Duodenal mucosa (tissue), 2 donors: ENCODE measurements around the gene PPP2R5E.

ENCODE experiments used
- H3K27ac ChIP-seq: one replicate; pipeline ENCODE4 v1.7.0; 2013; ENCODE audit warnings: low read depth, low read length
- H3K27me3 ChIP-seq, 2 donors: one replicate each; pipeline ENCODE4 v1.7.0; 2013; ENCODE audit warnings: low read length in 2 of 2, control low read depth in 1 of 2; ENCODE audit not compliant: insufficient read depth in 2 of 2, control insufficient read depth in 1 of 2
- H3K36me3 ChIP-seq, 2 donors: one replicate each; pipeline ENCODE4 v1.7.0; 2013; ENCODE audit warnings: low read length in 2 of 2, control low read depth in 1 of 2; ENCODE audit not compliant: insufficient read depth in 2 of 2, control insufficient read depth in 1 of 2
- H3K4me1 ChIP-seq, 2 donors: one replicate each; pipeline ENCODE4 v1.7.0; 2013; ENCODE audit warnings: low read length in 2 of 2, control low read depth in 1 of 2; ENCODE audit not compliant: insufficient read depth in 2 of 2, control insufficient read depth in 1 of 2
- H3K4me3 ChIP-seq, 2 donors: one replicate each; pipeline ENCODE4 v1.7.0; 2013; ENCODE audit warnings: low read length in 2 of 2, low read depth in 1 of 2
- H3K9ac ChIP-seq, 2 donors: one replicate each; pipeline ENCODE4 v1.7.0; 2013; ENCODE audit warnings: low read length in 2 of 2, low read depth in 1 of 2
- H3K9me3 ChIP-seq, 2 donors: one replicate each; pipeline ENCODE4 v1.7.0; 2013; ENCODE audit warnings: low read length in 2 of 2, control low read depth in 1 of 2; ENCODE audit not compliant: control insufficient read depth in 1 of 2

PPP2R5E gene

DNA sequence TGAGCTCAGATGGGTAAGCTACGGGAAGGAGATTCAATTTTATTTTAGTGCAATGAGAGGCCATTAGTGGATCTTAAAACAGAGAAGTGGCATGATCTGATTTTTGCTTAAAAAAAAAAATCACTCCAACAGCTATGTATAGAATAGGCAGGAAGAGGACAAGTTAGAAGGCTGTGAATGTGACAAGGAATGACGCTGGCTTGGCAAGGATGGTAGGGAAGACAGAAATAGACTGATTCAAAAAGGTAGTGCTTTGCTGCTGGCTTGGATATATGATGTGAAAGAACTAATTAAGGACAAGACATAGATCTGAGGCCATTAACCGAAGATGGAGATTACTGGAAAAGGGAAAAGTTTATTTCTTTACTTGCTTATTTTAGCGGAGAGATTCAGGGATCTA is 119.3 kb downstream of the PPP2R5E start:
- no peak overlapping the region for H3K9ac ChIP-seq
- no peak overlapping the region for H3K27ac ChIP-seq
- no peaks in the 10 kb centered on the region for H3K27me3 ChIP-seq
- H3K4me1 ChIP-seq, result no peaks in the 10 kb centered on the region
- no peak overlapping the region for H3K4me3 ChIP-seq
- peaks cover 4 to 16% of the 10 kb centered on the region in 2 donors for H3K36me3 ChIP-seq
- H3K9me3 ChIP-seq, result no peaks in the 10 kb centered on the region

DNA sequence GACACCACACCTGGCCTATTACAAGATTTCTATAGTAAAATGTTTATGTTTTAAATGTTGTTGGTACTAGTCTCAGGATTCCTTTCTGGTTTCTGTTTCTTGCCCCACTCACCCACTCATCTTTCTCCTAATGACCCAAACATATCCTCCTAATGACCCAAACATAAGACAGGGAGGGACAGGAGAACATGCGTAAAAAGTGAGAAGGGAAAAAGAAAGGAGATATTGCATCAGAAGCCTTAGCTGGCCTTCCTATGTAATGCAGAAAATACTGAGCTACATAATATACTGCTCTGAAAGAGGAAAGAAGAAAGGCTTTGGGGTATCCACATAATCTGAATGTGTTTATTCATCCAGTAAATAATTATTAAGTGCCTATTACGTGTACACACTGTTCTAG is 119.8 kb downstream of the PPP2R5E start:
- Histone ChIP-seq H3K27me3 (no peaks in the 10 kb centered on the region), H3K27ac (no peak overlapping the region), H3K4me1 (no peaks in the 10 kb centered on the region), H3K9ac (no peak overlapping the region), H3K9me3 (no peaks in the 10 kb centered on the region), H3K4me3 (no peak overlapping the region), H3K36me3 (peaks cover 4 to 16% of the 10 kb centered on the region in 2 donors)

DNA sequence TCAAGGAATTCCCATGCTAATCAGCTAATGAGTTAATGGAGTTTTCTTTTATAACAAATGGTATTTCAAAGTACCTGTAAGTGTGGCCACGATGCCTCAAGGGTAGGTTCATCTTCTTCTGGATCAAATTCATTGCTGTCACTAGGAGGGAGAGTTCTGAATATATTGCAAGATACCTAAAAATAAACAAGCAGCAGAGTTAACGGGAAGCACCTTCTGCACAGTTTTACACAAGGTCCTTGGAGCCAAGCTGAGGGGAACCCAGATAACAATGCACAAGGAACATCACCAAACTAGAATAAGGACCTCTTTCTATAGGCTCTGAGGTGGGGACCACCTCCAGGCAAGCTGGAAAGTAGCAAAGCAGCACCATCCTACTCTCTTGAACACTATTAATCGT is 121.3 kb downstream of the PPP2R5E start:
- H3K4me3 ChIP-seq, result no peak overlapping the region
- no peaks in the 10 kb centered on the region for H3K4me1 ChIP-seq
- H3K36me3 ChIP-seq, result peaks cover 4 to 16% of the 10 kb centered on the region in 2 donors
- no peaks in the 10 kb centered on the region for H3K9me3 ChIP-seq
- H3K27ac ChIP-seq, result no peak overlapping the region
- no peaks in the 10 kb centered on the region for H3K27me3 ChIP-seq
- no peak overlapping the region for H3K9ac ChIP-seq

DNA sequence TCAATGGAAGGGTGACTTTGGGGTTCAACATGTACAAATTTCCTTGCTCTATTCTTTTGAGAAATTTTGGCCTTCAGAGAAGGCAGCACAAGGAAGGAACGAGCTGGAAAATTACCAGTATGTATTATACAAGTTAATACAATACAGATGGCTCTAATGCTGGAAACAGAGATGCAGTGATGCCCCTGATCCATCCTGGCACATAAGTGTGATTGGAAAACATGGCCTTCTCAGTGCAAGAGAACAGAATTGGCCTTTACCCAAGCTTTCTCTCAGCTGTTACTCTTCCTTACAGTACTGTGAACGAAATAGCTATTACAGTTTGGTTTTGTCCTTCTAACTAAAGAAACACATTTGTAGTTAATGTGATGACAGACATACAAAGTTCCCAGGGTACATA is 122.0 kb downstream of the PPP2R5E start:
- H3K4me3 ChIP-seq, result no peak overlapping the region
- no peaks in the 10 kb centered on the region for H3K4me1 ChIP-seq
- no peaks in the 10 kb centered on the region for H3K27me3 ChIP-seq
- peaks cover 4 to 16% of the 10 kb centered on the region in 2 donors for H3K36me3 ChIP-seq
- H3K27ac ChIP-seq, result no peak overlapping the region
- H3K9ac ChIP-seq, result no peak overlapping the region
- H3K9me3 ChIP-seq, result no peaks in the 10 kb centered on the region

DNA sequence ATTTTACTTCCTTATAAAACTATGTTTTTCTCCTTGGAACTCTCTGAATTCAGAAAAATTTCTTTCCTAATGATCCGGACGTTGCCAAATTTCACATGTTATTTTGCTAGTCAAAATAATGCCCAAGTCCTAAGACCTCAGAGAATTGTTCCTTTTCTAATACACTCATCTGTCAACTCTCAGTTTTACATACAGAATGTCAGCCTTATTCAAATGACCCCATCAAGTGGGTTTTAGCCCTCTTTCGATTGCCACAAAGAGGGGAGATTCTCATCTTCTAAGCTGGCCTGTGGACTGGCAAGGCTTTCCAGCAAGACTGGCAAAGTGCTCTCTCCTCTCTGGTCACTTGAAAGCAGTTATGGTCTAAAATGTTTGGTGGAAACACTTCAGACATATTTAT is 125.2 kb downstream of the PPP2R5E start:
- peaks cover 13 to 32% of the 10 kb centered on the region in 2 donors for H3K36me3 ChIP-seq
- no peaks in the 10 kb centered on the region for H3K9me3 ChIP-seq
- no peak overlapping the region for H3K9ac ChIP-seq
- H3K27ac ChIP-seq, result no peak overlapping the region
- H3K4me1 ChIP-seq, result no peaks in the 10 kb centered on the region
- no peaks in the 10 kb centered on the region for H3K27me3 ChIP-seq
- H3K4me3 ChIP-seq, result no peak overlapping the region

DNA sequence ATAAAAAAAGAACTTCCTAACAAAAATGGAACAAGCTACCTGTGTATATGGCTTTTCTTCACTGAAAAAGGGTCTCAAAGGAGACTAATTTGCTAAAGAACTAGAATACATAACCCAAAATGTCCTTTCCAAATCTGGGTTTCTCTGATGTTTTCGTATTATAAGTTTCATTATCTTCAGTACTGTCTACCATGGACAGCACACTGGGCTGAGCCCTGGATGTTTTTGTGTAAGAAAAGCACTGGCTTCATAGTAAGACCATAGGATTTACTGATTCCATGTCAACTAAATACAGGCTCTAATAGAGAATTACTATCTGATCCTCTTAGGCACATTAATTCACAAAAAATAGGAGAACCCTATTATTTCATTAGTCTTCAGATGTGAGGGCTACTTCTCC is 130.2 kb downstream of the PPP2R5E start:
- no peaks in the 10 kb centered on the region for H3K9me3 ChIP-seq
- no peak overlapping the region for H3K9ac ChIP-seq
- no peaks in the 10 kb centered on the region for H3K4me1 ChIP-seq
- H3K36me3 ChIP-seq, result peaks cover 10 to 25% of the 10 kb centered on the region in 2 donors
- H3K4me3 ChIP-seq, result no peak overlapping the region
- H3K27me3 ChIP-seq, result no peaks in the 10 kb centered on the region
- no peak overlapping the region for H3K27ac ChIP-seq

DNA sequence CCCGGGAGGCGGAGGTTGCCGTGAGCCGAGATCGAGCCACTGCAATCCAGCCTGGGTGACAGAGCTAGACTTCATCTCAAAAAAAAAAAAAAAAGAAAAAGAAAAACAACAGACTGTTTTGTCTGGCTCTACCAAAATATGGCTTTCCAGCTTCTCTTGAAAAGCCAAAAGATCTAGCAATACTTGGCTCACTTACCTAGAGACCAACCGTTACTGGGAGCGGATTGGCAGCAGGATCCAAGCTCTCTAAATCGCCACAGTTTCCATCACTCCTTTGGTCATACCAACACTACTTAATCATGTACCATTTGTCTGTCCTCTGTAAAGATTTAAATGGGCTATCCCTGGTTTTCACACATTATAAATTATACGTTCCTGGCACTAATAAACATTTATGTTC is 136.8 kb downstream of the PPP2R5E start:
- no peaks in the 10 kb centered on the region for H3K36me3 ChIP-seq
- H3K27ac ChIP-seq, result no peak overlapping the region
- no peaks in the 10 kb centered on the region for H3K27me3 ChIP-seq

DNA sequence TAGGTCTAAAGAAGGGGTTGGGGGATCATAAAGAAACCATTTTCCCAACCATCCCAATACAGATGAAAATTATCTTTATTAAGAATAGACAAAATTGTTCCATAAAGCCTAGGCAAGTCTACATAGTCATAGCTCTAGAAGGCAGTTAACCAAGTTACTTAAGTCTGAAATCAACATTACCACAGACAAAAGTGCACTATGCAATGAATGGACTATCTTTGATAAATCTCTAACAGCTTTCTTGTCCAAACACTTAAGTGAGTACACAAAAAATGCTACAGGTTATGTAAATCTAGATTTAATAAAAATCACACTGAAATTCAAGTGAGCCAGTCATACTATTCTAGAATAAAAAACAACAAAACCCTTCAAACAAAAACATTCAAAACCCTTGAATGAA is 137.5 kb downstream of the PPP2R5E start:
- Histone ChIP-seq H3K9me3 (no peaks in the 10 kb centered on the region), H3K4me1 (no peaks in the 10 kb centered on the region), H3K36me3 (no peaks in the 10 kb centered on the region), H3K27ac (no peak overlapping the region), H3K27me3 (no peaks in the 10 kb centered on the region), H3K9ac (no peak overlapping the region), H3K4me3 (no peak overlapping the region)

More for the DNA sequence above, 136.8 kb downstream of the PPP2R5E start:
- Histone ChIP-seq H3K4me3 (no peak overlapping the region), H3K9ac (no peak overlapping the region), H3K4me1 (no peaks in the 10 kb centered on the region), H3K9me3 (no peaks in the 10 kb centered on the region)

DNA sequence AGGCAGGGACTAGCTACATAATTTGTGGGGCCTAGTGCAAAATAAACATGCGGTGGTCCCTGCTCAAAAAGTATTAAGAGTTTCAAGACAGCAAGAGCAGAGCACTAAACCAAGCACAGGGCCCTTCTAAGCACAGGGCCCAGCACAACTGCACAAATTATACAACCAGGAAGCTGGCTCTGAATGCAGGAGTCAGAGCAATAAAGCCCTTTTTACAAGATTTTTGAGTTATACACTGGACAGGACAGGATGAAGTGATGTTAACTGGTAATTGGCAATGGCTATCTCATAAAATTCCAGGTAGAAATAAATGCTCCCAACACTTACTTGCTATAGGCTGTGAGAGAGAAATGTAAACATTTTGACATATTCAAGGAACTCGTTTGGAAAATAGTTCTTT is 138.3 kb downstream of the PPP2R5E start:
- Histone ChIP-seq H3K9ac (no peak overlapping the region), H3K9me3 (no peaks in the 10 kb centered on the region), H3K4me1 (no peaks in the 10 kb centered on the region), H3K36me3 (no peaks in the 10 kb centered on the region), H3K4me3 (no peak overlapping the region), H3K27me3 (no peaks in the 10 kb centered on the region), H3K27ac (no peak overlapping the region)

DNA sequence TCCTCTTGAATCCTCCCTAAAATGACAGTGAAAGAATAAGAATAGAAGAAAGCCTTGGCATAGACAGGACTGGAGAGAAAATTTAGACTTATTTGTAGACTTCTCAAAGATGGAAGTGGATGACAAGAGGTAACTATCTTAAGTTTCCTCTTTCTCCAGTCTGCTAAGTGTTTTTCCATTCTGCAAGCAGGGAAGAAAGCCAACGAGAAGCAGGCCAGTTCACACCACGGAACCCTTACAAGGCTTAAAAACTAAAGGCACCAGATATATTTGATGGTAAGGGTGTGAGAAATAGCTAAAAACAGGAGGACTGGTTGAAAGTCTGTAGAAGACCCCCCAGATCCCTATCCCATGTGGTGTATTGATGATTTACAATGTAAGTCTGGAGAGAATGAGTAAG is 141.5 kb downstream of the PPP2R5E start:
- H3K27ac ChIP-seq, result no peak overlapping the region
- peaks cover 0 to 5% of the 10 kb centered on the region in 2 donors for H3K36me3 ChIP-seq
- H3K4me3 ChIP-seq, result no peak overlapping the region
- no peaks in the 10 kb centered on the region for H3K9me3 ChIP-seq
- no peaks in the 10 kb centered on the region for H3K27me3 ChIP-seq
- H3K9ac ChIP-seq, result no peak overlapping the region
- H3K4me1 ChIP-seq, result no peaks in the 10 kb centered on the region

DNA sequence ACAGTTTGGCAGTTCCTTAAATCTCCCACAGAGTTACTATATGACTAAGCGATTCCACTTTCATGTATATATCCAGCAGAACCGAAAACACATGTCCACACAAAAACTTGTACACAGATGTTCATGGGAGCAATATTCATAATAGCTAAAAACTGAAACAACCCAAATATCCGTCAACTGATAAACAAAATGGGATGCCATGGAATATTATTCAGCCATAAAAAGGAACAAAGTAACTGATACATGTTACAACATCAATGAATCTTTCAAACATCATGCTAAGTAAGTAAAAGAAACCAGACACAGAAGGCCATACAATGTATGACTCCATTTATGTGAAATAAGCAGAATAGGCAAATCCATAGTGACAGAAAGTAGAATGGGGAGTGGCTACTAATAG is 144.2 kb downstream of the PPP2R5E start:
- Histone ChIP-seq H3K27me3 (no peaks in the 10 kb centered on the region), H3K9me3 (no peaks in the 10 kb centered on the region), H3K36me3 (peaks cover 4 to 10% of the 10 kb centered on the region in 2 donors), H3K9ac (no peak overlapping the region), H3K4me1 (no peaks in the 10 kb centered on the region), H3K27ac (no peak overlapping the region), H3K4me3 (no peak overlapping the region)
